Parathyroid adenoma (tissue), 2 donors: ENCODE measurements around the gene PPIL3.

Experiments
- H2AFZ ChIP-seq: fragments of 300-600 bp; sonication (generic); one replicate; pipeline ENCODE4 v1.7.0; 2017; ENCODE audit warnings: antibody characterized with exemption, mild to moderate bottlenecking
- H3K27ac ChIP-seq: fragments of 300-600 bp; sonication (generic); one replicate; pipeline ENCODE4 v1.7.0; 2017
- H3K27me3 ChIP-seq: fragments of 300-600 bp; sonication (generic); one replicate; pipeline ENCODE4 v1.7.0; 2017; ENCODE audit warnings: low read length; ENCODE audit not compliant: control insufficient read depth, insufficient read depth
- H3K36me3 ChIP-seq: fragments of 300-600 bp; sonication (generic); one replicate; pipeline ENCODE4 v1.7.0; 2017; ENCODE audit warnings: low read length; ENCODE audit not compliant: control insufficient read depth, insufficient read depth
- H3K4me1 ChIP-seq: fragments of 300-600 bp; sonication (generic); one replicate; pipeline ENCODE4 v1.7.0; 2017; ENCODE audit warnings: control low read depth
- H3K4me2 ChIP-seq: fragments of 300-600 bp; sonication (generic); one replicate; pipeline ENCODE4 v1.7.0; 2017; ENCODE audit warnings: low read length
- H3K4me3 ChIP-seq: fragments of 300-600 bp; sonication (generic); one replicate; pipeline ENCODE4 v1.7.0; 2017; ENCODE audit warnings: low read depth, low read length
- H3K79me2 ChIP-seq: fragments of 300-600 bp; sonication (generic); one replicate; pipeline ENCODE4 v1.7.0; 2017; ENCODE audit warnings: control low read depth
- H3K9ac ChIP-seq: fragments of 300-600 bp; sonication (generic); one replicate; pipeline ENCODE4 v1.7.0; 2017; ENCODE audit warnings: mild to moderate bottlenecking
- H3K9me3 ChIP-seq: fragments of 300-600 bp; sonication (generic); one replicate; pipeline ENCODE4 v1.7.0; 2017; ENCODE audit warnings: low read length; ENCODE audit not compliant: control insufficient read depth
- TF ChIP-seq, protein P1 (sequence below): fragments of 300-600 bp; sonication (generic); IDR thresholded peaks from one replicate; pipeline ENCODE4 v1.7.0; 2017; ENCODE audit warnings: antibody characterized with exemption, mild to moderate bottlenecking
- donor health status: primary hyperparathyroidism.

The PPIL3 gene

GRCh38 chr2:200828572-200829257, 60.2 kb downstream of the PPIL3 start:
- no peak overlapping the region for H3K27ac ChIP-seq
- H3K4me2 ChIP-seq = no peak overlapping the region
- peaks cover 2% of the 10 kb centered on the region for H3K79me2 ChIP-seq
- TF ChIP-seq, protein P1, sequence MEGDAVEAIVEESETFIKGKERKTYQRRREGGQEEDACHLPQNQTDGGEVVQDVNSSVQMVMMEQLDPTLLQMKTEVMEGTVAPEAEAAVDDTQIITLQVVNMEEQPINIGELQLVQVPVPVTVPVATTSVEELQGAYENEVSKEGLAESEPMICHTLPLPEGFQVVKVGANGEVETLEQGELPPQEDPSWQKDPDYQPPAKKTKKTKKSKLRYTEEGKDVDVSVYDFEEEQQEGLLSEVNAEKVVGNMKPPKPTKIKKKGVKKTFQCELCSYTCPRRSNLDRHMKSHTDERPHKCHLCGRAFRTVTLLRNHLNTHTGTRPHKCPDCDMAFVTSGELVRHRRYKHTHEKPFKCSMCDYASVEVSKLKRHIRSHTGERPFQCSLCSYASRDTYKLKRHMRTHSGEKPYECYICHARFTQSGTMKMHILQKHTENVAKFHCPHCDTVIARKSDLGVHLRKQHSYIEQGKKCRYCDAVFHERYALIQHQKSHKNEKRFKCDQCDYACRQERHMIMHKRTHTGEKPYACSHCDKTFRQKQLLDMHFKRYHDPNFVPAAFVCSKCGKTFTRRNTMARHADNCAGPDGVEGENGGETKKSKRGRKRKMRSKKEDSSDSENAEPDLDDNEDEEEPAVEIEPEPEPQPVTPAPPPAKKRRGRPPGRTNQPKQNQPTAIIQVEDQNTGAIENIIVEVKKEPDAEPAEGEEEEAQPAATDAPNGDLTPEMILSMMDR = no peak
- no peaks in the 10 kb centered on the region for H3K36me3 ChIP-seq
- no peak overlapping the region for H3K4me3 ChIP-seq
- H2AFZ ChIP-seq = no peak overlapping the region
- no peak overlapping the region for H3K9ac ChIP-seq
- no peaks in the 10 kb centered on the region for H3K4me1 ChIP-seq
- no peaks in the 10 kb centered on the region for H3K27me3 ChIP-seq
- no peaks in the 10 kb centered on the region for H3K9me3 ChIP-seq

DNA sequence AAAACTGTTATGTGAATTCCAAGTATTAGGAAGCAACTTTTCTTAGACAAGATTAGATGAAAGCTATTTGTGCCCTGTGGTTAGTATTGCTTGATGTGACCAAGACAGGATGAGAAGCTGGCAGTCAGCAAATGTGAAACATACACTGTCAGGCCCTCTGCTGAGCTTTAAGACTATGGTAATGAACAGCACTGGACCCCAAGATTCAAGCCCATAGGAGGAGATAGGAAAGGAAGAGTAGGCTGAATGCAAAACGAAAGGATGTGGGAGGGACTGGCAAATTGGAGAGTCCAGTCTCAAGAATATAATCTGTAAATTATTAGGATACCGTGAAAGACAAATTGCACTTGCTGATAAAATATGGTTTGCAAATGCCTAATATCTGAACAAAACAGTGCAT, 60.8 kb downstream of the PPIL3 start:
- TF ChIP-seq, protein P1 = no peak

GRCh38 chr2:200821686-200822245, 67.1 kb downstream of the PPIL3 start:
- Histone ChIP-seq H2AFZ (no peak overlapping the region), H3K27ac (no peak overlapping the region), H3K4me2 (no peak overlapping the region), H3K9me3 (no peaks in the 10 kb centered on the region), H3K9ac (no peak overlapping the region), H3K4me3 (no peak overlapping the region), H3K36me3 (no peaks in the 10 kb centered on the region), H3K4me1 (no peaks in the 10 kb centered on the region), H3K27me3 (no peaks in the 10 kb centered on the region), H3K79me2 (peaks cover 2% of the 10 kb centered on the region)
- TF ChIP-seq, protein P1 = no peak

More for the DNA sequence above, 60.8 kb downstream of the PPIL3 start:
- H3K4me1 ChIP-seq = no peaks in the 10 kb centered on the region
- no peaks in the 10 kb centered on the region for H3K36me3 ChIP-seq
- no peak overlapping the region for H3K27ac ChIP-seq
- no peak overlapping the region for H3K4me3 ChIP-seq
- H3K79me2 ChIP-seq = peaks cover 2% of the 10 kb centered on the region
- H3K4me2 ChIP-seq = no peak overlapping the region
- H3K27me3 ChIP-seq = no peaks in the 10 kb centered on the region
- H3K9ac ChIP-seq = no peak overlapping the region
- no peaks in the 10 kb centered on the region for H3K9me3 ChIP-seq
- no peak overlapping the region for H2AFZ ChIP-seq
